ENCODE data around the gene RPS23.

DNA sequence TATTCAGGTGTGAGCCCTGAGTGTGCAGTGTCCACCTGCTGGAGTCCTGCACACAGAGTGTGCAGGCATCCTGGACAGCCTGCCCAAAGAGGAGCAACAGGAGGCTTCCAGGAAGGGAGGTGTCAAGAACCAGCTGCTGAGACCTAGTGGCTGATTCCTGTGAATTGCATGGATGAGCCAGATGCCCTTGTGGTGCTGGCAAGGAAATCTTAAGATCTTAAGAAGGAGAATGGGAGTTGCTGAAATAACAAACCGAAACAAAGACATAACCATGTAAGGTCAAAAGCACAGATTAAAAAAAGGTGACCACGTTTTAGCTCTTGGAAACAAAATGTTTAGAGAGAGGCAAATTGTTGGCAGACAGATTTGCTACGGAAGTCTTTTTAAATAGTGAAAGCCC, 29.3 kb upstream of the RPS23 start:
- TF ChIP-seq, protein P1, sequence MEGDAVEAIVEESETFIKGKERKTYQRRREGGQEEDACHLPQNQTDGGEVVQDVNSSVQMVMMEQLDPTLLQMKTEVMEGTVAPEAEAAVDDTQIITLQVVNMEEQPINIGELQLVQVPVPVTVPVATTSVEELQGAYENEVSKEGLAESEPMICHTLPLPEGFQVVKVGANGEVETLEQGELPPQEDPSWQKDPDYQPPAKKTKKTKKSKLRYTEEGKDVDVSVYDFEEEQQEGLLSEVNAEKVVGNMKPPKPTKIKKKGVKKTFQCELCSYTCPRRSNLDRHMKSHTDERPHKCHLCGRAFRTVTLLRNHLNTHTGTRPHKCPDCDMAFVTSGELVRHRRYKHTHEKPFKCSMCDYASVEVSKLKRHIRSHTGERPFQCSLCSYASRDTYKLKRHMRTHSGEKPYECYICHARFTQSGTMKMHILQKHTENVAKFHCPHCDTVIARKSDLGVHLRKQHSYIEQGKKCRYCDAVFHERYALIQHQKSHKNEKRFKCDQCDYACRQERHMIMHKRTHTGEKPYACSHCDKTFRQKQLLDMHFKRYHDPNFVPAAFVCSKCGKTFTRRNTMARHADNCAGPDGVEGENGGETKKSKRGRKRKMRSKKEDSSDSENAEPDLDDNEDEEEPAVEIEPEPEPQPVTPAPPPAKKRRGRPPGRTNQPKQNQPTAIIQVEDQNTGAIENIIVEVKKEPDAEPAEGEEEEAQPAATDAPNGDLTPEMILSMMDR (conservative IDR thresholded peaks at IDR 0.05), result no peak
- TF ChIP-seq ZFX (IDR thresholded peaks at IDR 0.05), result no peak

Data from C4-2B (cell line).